ENCODE results near the gene OSBPL2. TPM values are rescaled to one million over a fixed set of nuclear protein-coding genes. Genes with fewer than 3 reads are reported as not detected.

Gene OSBPL2
- total RNA-seq, 1 experiment from 2014 or later, result 36.9 TPM

- ChIA-PET RAD21 (ENCODE audit: low non-redundant PET in 1 of 2, low total read pairs in 2 of 2, uncharacterized antibody in 2 of 2, unreplicated experiment in 2 of 2) (no interaction called here), CTCF (no interaction called here), POLR2A (no interaction called here)
- H3K36me3 ChIP-seq (ENCODE audit: control insufficient read depth in 1 of 2, insufficient read depth in 2 of 2, low read length in 2 of 2), result peaks cover 0 to 7% of the 10 kb centered on the region in 2 experiments; a peak in 1 of 4 replicates
- no peak overlapping the region for H3K27ac ChIP-seq (ENCODE audit: low read depth, low read length)
- no peaks in the 10 kb centered on the region for H3K9me3 ChIP-seq (ENCODE audit: control insufficient read depth in 1 of 2, insufficient read depth in 1 of 2, low read depth in 1 of 2, low read length in 2 of 2)
- no peaks in the 10 kb centered on the region for H3K9me2 ChIP-seq (ENCODE audit: insufficient read depth)
- H3K79me2 ChIP-seq (ENCODE audit: insufficient read depth, low read length), result no peaks in the 10 kb centered on the region
- TF ChIP-seq, protein P1, sequence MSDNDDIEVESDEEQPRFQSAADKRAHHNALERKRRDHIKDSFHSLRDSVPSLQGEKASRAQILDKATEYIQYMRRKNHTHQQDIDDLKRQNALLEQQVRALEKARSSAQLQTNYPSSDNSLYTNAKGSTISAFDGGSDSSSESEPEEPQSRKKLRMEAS (IDR thresholded peaks at IDR 0.05), result no peak
- TF ChIP-seq SRF (IDR thresholded peaks at IDR 0.05; ENCODE audit: low read depth) (no peak), CEBPB (IDR thresholded peaks at IDR 0.05; ENCODE audit: low read depth) (no peak), ELF1 (IDR thresholded peaks at IDR 0.05; ENCODE audit: borderline replicate concordance, low read depth) (no peak), SP1 (IDR thresholded peaks at IDR 0.05; ENCODE audit: low read depth) (no peak), ZNF274 (IDR thresholded peaks at IDR 0.05; ENCODE audit: low read depth, low read length) (no peak), EZH2 (IDR thresholded peaks at IDR 0.05) (no peak)
- H3K9ac ChIP-seq (ENCODE audit: low read length), result no peak overlapping the region
- H3K27me3 ChIP-seq (ENCODE audit: insufficient read depth, low read length), result no peaks in the 10 kb centered on the region
- H2AFZ ChIP-seq (ENCODE audit: low read depth, low read length, poor library complexity, severe bottlenecking), result no peak overlapping the region
- no peaks in the 10 kb centered on the region for H4K20me1 ChIP-seq (ENCODE audit: insufficient read depth)
- no peaks in the 10 kb centered on the region for H3K4me1 ChIP-seq (ENCODE audit: control insufficient read depth in 1 of 2, insufficient read depth in 2 of 2, low read length in 2 of 2)
- DNase-seq (ENCODE audit: low read depth, low spot score) (no peak), ATAC-seq (no peak)
- intact Hi-C loops (cut with micrococcal nuclease), result no loop called here
- BruUV-seq (replicated peaks), result no TSS peak
- no peak overlapping the region for H3K4me3 ChIP-seq (replicated peaks in 1 of 2; ENCODE audit: low read depth in 1 of 2, low read length in 2 of 2)
- H3K4me2 ChIP-seq (ENCODE audit: low read length), result no peak overlapping the region
These were observed 50.8 kb downstream of the OSBPL2 start for GRCh38 chr20:62289131-62289530.

GRCh38 chr20:62289898-62290297 lies 51.6 kb downstream of the OSBPL2 start:
- no TSS peak for BruUV-seq (replicated peaks)
- Histone ChIP-seq H3K79me2 (ENCODE audit: insufficient read depth, low read length) (no peaks in the 10 kb centered on the region), H2AFZ (ENCODE audit: low read depth, low read length, poor library complexity, severe bottlenecking) (no peak overlapping the region), H3K9me3 (ENCODE audit: control insufficient read depth in 1 of 2, insufficient read depth in 1 of 2, low read depth in 1 of 2, low read length in 2 of 2) (no peaks in the 10 kb centered on the region), H3K36me3 (ENCODE audit: control insufficient read depth in 1 of 2, insufficient read depth in 2 of 2, low read length in 2 of 2) (peaks cover 0 to 8% of the 10 kb centered on the region in 2 experiments; a peak in 1 of 4 replicates), H3K4me1 (ENCODE audit: control insufficient read depth in 1 of 2, insufficient read depth in 2 of 2, low read length in 2 of 2) (no peaks in the 10 kb centered on the region), H3K27me3 (ENCODE audit: insufficient read depth, low read length) (no peaks in the 10 kb centered on the region), H3K9me2 (ENCODE audit: insufficient read depth) (no peaks in the 10 kb centered on the region), H3K4me2 (ENCODE audit: low read length) (no peak overlapping the region), H4K20me1 (ENCODE audit: insufficient read depth) (no peaks in the 10 kb centered on the region), H3K27ac (ENCODE audit: low read depth, low read length) (no peak overlapping the region), H3K9ac (ENCODE audit: low read length) (no peak overlapping the region), H3K4me3 (replicated peaks in 1 of 2; ENCODE audit: low read depth in 1 of 2, low read length in 2 of 2) (no peak overlapping the region)
- DNase-seq (ENCODE audit: low read depth, low spot score) (no peak), ATAC-seq (no peak)
- intact Hi-C loops (cut with micrococcal nuclease), result no loop called here
- RAD21 ChIA-PET (ENCODE audit: low non-redundant PET in 1 of 2, low total read pairs in 2 of 2, uncharacterized antibody in 2 of 2, unreplicated experiment in 2 of 2), result no interaction called here
- TF ChIP-seq, protein P1 (IDR thresholded peaks at IDR 0.05), result no peak
- TF ChIP-seq ATF3 (IDR thresholded peaks at IDR 0.05), result no peak
- TF ChIP-seq ZFX (IDR thresholded peaks at IDR 0.05), result no peak
- TF ChIP-seq EZH2phosphoT487 (IDR thresholded peaks at IDR 0.05; ENCODE audit: borderline replicate concordance), result no peak
- TF ChIP-seq POLR2AphosphoS5 (IDR thresholded peaks at IDR 0.05; ENCODE audit: low read depth, low read length), result no peak
- CTCF ChIA-PET, result no interaction called here
- POLR2A ChIA-PET, result no interaction called here

Measured in HCT116 (cell line).